ENCODE results near the gene PRSS22.

DNA sequence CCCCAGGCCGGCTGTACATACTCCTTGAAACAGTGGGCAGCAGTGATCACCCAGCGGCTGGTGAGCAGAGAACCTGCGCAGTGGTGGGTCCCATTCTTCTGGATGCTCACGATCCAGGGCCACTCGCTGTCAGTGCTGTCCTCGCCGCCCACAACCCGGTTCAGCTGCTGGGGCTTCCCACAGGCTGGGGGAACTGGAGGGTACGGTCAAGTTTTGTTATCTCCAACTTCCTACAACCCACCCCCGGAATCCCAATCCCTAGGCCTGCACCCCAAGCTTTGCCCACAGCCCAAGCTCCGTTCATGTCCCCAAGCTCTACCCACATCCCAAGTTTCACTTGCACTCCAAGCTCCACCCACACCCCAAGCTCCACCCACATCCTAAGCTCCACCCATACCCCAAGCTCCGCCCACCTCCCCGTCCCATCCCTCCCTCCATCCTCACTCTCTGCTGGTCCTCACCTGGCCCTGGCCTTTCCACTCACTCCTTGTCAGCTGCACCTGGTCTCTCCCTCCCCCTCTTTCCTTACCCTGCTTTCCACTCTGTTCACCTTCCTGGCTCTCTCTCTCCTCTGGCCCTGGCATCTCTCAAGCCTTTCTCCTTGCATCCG lies 1.8 kb downstream of the PRSS22 start:
- TF ChIP-seq EZH2 (IDR thresholded peaks at IDR 0.05; ENCODE audit: borderline replicate concordance, low read depth, low read length, severe bottlenecking): no peak
- TF ChIP-seq, protein P1, sequence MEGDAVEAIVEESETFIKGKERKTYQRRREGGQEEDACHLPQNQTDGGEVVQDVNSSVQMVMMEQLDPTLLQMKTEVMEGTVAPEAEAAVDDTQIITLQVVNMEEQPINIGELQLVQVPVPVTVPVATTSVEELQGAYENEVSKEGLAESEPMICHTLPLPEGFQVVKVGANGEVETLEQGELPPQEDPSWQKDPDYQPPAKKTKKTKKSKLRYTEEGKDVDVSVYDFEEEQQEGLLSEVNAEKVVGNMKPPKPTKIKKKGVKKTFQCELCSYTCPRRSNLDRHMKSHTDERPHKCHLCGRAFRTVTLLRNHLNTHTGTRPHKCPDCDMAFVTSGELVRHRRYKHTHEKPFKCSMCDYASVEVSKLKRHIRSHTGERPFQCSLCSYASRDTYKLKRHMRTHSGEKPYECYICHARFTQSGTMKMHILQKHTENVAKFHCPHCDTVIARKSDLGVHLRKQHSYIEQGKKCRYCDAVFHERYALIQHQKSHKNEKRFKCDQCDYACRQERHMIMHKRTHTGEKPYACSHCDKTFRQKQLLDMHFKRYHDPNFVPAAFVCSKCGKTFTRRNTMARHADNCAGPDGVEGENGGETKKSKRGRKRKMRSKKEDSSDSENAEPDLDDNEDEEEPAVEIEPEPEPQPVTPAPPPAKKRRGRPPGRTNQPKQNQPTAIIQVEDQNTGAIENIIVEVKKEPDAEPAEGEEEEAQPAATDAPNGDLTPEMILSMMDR (IDR thresholded peaks at IDR 0.05; ENCODE audit: borderline replicate concordance, extremely low read depth, low read length, poor library complexity, severe bottlenecking): no peak

Measured in DND-41 (cell line).